HG03175 (cell line): ENCODE measurements around the gene ZNF718.
"Not testable (repeated sequence)": the region's sequence is repeated elsewhere in the genome, so short reads cannot be mapped to it uniquely, and the experiment has no call there.

Source experiments
- ATAC-seq: cut with Tn5 transposase; IDR thresholded peaks from one replicate; pipeline ENCODE4 v1.9.1; 2021; ENCODE audit warnings: mild to moderate bottlenecking, moderate library complexity; ENCODE audit not compliant: unreplicated experiment

ZNF718 gene

GRCh38 chr4:124275-125081, at the start of gene ZNF718:
Gene ZNF718, plus strand, starts transcription at chr4:124501. Its CDS starts 170 bp downstream, at chr4:124671.
- ATAC-seq = peak; percentile 99

DNA sequence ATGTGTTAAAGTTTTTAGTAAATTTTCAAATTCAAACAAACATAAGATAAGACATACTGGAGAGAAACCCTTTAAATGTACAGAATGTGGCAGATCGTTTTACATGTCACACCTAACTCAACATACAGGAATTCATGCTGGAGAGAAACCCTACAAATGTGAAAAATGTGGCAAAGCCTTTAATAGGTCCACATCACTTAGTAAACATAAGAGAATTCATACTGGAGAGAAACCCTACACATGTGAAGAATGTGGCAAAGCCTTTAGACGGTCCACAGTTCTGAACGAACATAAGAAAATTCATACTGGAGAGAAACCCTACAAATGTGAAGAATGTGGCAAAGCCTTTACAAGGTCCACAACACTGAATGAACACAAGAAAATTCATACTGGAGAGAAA, 38.4 kb upstream of the ZNF718 start:
- ATAC-seq = no peak

- ATAC-seq = not testable (repeated sequence)
Observed at GRCh38 chr4:86559-87324, 37.6 kb upstream of the ZNF718 start.

DNA sequence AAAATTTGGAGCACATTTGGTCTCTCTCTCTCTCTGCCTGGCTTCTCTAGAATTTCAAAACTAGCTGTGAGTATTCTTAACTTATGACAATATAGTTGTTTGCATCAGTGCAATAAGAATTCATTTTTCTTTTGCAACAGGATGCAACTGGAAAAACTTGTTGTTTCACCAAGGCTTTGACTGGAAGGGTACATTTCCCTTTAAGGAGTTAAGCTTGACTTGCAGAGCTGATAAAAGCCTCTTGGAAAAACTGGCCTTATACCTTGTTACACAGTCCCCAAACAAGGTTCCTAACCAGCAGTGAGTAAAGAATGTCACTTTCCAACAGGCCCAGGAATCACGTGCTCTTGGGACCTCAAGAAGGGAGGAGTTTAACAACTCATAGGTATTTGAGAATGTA, 25.9 kb upstream of the ZNF718 start:
- ATAC-seq = no peak

DNA sequence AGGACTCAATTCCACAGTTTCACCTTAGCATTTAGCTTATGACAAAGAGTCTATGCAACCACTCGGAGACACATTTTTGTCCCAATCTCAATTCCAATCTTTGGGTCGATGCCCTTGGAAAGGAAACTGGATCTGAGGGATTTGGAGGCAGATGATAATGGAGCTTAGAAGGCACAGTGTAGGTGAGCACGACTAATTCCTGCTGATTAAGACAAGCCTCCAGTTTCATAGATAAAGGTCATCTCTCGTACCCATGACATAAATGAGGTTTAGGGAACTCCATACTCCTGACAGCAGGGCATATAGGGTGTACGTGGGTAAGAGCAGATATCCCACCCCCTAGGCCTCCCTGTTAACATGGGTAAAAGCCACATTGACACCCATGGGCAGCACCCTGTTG, 24.4 kb upstream of the ZNF718 start:
- no peak for ATAC-seq

GRCh38 chr4:107083-107443, 17.2 kb upstream of the ZNF718 start:
- ATAC-seq = no peak

DNA sequence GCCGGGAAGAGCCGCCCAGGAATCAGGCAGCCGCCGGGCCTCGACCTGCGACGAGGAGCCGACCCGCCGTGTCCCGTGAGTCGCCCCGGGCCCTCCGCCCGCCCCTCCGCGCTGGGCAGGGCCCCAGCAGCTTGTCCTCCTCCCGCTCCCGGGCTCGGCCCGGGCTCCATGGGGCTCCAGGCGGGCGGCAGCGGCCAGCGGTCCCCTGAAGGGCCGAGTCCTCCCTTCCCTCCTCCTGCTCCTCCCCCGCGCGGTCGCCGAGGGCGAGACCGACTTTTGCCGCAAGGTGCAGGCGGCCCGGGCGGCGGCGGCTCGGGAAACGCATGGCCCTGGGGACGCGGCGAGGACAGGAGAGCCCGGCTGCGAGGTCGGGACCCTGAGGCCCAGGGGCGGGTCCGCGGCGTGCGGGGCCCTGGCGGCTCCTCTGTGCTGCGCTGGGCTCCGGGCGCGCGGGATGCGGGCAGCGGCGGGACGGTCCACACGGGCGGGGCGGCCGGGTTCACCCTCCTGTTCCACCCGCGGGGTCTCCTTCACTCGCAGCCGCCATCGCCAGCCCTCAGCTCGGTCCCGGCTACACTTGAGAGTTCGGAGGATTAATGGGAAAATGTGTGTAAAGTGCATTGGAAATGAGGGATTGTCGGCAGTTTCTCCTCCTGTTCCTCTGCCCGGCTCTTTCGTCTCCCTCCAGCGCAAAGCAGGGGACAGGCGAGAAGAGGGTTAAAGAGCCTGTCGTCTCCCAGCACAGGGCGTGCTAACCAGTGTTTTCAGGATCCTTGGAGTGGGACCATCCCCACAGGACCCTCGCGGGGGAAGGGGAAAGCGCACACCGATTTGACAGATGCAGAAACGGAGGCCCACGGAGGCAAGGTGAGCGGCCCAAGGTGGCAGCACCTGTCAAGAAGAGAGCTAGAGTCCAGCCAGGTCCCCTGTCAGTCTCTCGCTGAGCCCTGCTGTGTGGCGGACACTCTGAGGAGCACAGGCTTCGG, 16.6 kb upstream of the ZNF718 start:
- ATAC-seq = no peak

DNA sequence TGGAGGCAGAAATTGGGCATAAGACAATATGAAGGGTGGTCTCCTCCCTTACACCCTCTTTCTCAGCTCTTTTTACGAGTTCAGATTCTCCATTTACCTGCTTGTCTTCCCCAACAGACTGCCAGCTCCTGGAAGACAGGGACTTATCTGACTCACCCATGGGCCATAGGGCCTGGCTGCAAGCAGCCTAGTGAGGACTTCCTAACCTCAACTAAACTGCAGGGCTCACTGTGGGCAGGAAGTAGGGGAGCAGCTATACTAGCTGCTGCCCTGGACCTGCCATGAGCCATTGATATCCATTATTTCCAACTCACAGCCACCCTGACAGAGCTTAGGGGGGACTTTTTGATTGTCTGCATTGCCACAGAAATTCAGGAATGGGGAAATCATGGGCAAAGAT, 11.5 kb upstream of the ZNF718 start:
- ATAC-seq = no peak

GRCh38 chr4:113732-114131, 10.6 kb upstream of the ZNF718 start:
- no peak for ATAC-seq

- ATAC-seq = no peak
Observed at GRCh38 chr4:114149-114548, 10.2 kb upstream of the ZNF718 start.

GRCh38 chr4:116499-116898, 7.8 kb upstream of the ZNF718 start:
- ATAC-seq = no peak

GRCh38 chr4:120616-121015, 3.7 kb upstream of the ZNF718 start:
- ATAC-seq = no peak

- ATAC-seq = no peak
Observed at GRCh38 chr4:121408-122084, 2.8 kb upstream of the ZNF718 start.

DNA sequence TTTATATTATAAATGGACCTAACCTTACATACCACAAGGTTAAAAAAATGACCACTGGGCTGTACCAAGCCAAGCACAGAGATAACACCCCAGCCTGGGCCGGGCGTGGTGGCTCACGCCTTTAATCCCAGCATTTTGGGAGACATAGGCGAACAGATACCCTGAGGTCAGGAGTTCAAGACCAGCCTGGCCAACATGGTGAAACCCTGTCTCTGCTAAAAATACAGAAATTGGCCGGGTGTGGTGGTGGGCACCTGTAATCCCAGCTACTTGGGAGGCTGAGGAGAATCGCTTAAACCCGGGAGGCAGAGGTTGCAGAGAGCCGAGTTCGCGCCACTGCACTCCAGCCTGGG, 403 bp upstream of the ZNF718 start:
- not testable (repeated sequence) for ATAC-seq

GRCh38 chr4:125091-125771, 930 bp downstream of the ZNF718 start:
- peak; percentile 25 for ATAC-seq

GRCh38 chr4:125833-126232, 1.5 kb downstream of the ZNF718 start:
- no peak for ATAC-seq

- no peak for ATAC-seq
Observed at GRCh38 chr4:132483-132882, 8.2 kb downstream of the ZNF718 start.

GRCh38 chr4:138935-139334, 14.6 kb downstream of the ZNF718 start:
- ATAC-seq = no peak

- no peak for ATAC-seq
Observed at GRCh38 chr4:139691-140090, 15.4 kb downstream of the ZNF718 start.

DNA sequence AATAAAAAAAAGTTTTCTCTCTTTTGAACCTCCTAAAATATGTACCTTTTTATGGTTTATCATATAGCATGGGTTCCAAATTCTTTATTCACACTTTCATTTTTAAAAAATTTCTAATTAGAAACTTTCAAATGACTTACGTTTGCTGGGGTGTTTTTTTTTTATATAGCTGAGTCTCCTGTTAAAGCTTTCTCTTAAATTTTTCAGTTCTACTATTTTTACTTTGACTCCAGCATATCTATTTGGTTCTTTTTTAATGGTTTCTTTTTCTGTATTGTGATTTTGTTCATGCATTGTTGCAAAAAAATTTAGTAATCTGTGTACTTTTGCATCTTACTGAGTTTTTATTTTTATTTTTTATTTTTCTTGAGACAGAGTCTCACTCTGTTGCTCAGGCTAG, 22.3 kb downstream of the ZNF718 start:
- ATAC-seq = no peak
